Activated naive CD8-positive, alpha-beta T cell treated with anti-CD3 and anti-CD28 coated beads for 36 hours (primary cell): ENCODE measurements around the gene HSPB1. TPM values are rescaled to one million over a fixed set of nuclear protein-coding genes. Genes with fewer than 3 reads are reported as not detected.
A peak's percentile ranks its signal among the peaks of the same experiment; 100 is the strongest.
"Not testable (repeated sequence)": the region's sequence is repeated elsewhere in the genome, so short reads cannot be mapped to it uniquely, and the experiment has no call there.

Source experiments
- DNase-seq: peaks from one replicate; pipeline ENCODE4 v3.0.0; 2021
- H3K27ac Mint-ChIP-seq: one replicate; pipeline ENCODE4 v1.8.0; 2022; ENCODE audit warnings: mild to moderate bottlenecking, moderate library complexity, mixed read lengths
- H3K27me3 Mint-ChIP-seq: one replicate; pipeline ENCODE4 v1.8.0; 2022; ENCODE audit warnings: mild to moderate bottlenecking, mixed read lengths
- H3K36me3 Mint-ChIP-seq: one replicate; pipeline ENCODE4 v1.8.0; 2021; ENCODE audit warnings: mild to moderate bottlenecking, mixed read lengths
- H3K4me1 Mint-ChIP-seq: one replicate; pipeline ENCODE4 v1.8.0; 2021; ENCODE audit warnings: mixed read lengths
- H3K4me3 Mint-ChIP-seq: one replicate; pipeline ENCODE4 v1.8.0; 2022; ENCODE audit warnings: mild to moderate bottlenecking, moderate library complexity, mixed read lengths
- H3K9me3 Mint-ChIP-seq: one replicate; pipeline ENCODE4 v1.8.0; 2022; ENCODE audit warnings: mixed read lengths
- total RNA-seq, 2 experiments: library from RNA; stranded (reverse); gene quantifications; one replicate each; pipeline ENCODE4 v1.2.3, GENCODE V29; 2021

HSPB1 gene
- total RNA-seq, 2 experiments from 2014 or later = 96.7 to 102 TPM

- Mint-ChIP-seq H3K4me3 (no peak overlapping the region), H3K27ac (no peak overlapping the region), H3K27me3 (peaks cover 35% of the 10 kb centered on the region), H3K4me1 (peaks cover 20% of the 10 kb centered on the region), H3K36me3 (no peaks in the 10 kb centered on the region), H3K9me3 (no peaks in the 10 kb centered on the region)
- no peak for DNase-seq
Measured at GRCh38 chr7:76272142-76272541, 30.3 kb upstream of the HSPB1 start.

- H3K4me3 Mint-ChIP-seq = peak overlapping the region; percentile 61
- H3K4me1 Mint-ChIP-seq = peaks cover 19% of the 10 kb centered on the region
- peak overlapping the region; percentile 23 for H3K27ac Mint-ChIP-seq
- peaks cover 39% of the 10 kb centered on the region for H3K27me3 Mint-ChIP-seq
- no peaks in the 10 kb centered on the region for H3K36me3 Mint-ChIP-seq
- DNase-seq = no peak
- H3K9me3 Mint-ChIP-seq = no peaks in the 10 kb centered on the region
Measured at GRCh38 chr7:76272851-76273497, 29.5 kb upstream of the HSPB1 start.

- H3K36me3 Mint-ChIP-seq = no peaks in the 10 kb centered on the region
- peak overlapping the region; percentile 1 for H3K4me3 Mint-ChIP-seq
- H3K9me3 Mint-ChIP-seq = no peaks in the 10 kb centered on the region
- peak overlapping the region; percentile 63 for H3K27ac Mint-ChIP-seq
- no peak for DNase-seq
- H3K27me3 Mint-ChIP-seq = peaks cover 35% of the 10 kb centered on the region
- H3K4me1 Mint-ChIP-seq = peaks cover 19% of the 10 kb centered on the region
Measured at GRCh38 chr7:76273503-76273902, 29.0 kb upstream of the HSPB1 start.

- H3K36me3 Mint-ChIP-seq = no peaks in the 10 kb centered on the region
- H3K9me3 Mint-ChIP-seq = no peaks in the 10 kb centered on the region
- H3K27ac Mint-ChIP-seq = no peak overlapping the region
- H3K4me3 Mint-ChIP-seq = no peak overlapping the region
- no peak for DNase-seq
- peaks cover 10% of the 10 kb centered on the region for H3K4me1 Mint-ChIP-seq
- peaks cover 60% of the 10 kb centered on the region for H3K27me3 Mint-ChIP-seq
Measured at GRCh38 chr7:76278540-76278939, 23.9 kb upstream of the HSPB1 start.

- no peak overlapping the region for H3K27ac Mint-ChIP-seq
- DNase-seq = no peak
- peaks cover 71% of the 10 kb centered on the region for H3K27me3 Mint-ChIP-seq
- peaks cover 7% of the 10 kb centered on the region for H3K4me1 Mint-ChIP-seq
- H3K9me3 Mint-ChIP-seq = no peaks in the 10 kb centered on the region
- H3K4me3 Mint-ChIP-seq = no peak overlapping the region
- H3K36me3 Mint-ChIP-seq = no peaks in the 10 kb centered on the region
Measured at GRCh38 chr7:76280408-76280807, 22.1 kb upstream of the HSPB1 start.

GRCh38 chr7:76281006-76281705 is 21.3 kb upstream of the HSPB1 start:
- Mint-ChIP-seq H3K36me3 (no peaks in the 10 kb centered on the region), H3K4me1 (peaks cover 7% of the 10 kb centered on the region), H3K27ac (no peak overlapping the region), H3K4me3 (peak overlapping the region; percentile 52), H3K27me3 (peaks cover 69% of the 10 kb centered on the region), H3K9me3 (no peaks in the 10 kb centered on the region)
- DNase-seq = no peak

- Mint-ChIP-seq H3K4me3 (peak overlapping the region; percentile 68), H3K27ac (no peak overlapping the region), H3K4me1 (peaks cover 7% of the 10 kb centered on the region), H3K36me3 (no peaks in the 10 kb centered on the region), H3K27me3 (peaks cover 68% of the 10 kb centered on the region), H3K9me3 (no peaks in the 10 kb centered on the region)
- no peak for DNase-seq
Measured at GRCh38 chr7:76281706-76282343, 20.6 kb upstream of the HSPB1 start.

GRCh38 chr7:76282344-76283253 is 19.9 kb upstream of the HSPB1 start:
- H3K9me3 Mint-ChIP-seq = no peaks in the 10 kb centered on the region
- no peaks in the 10 kb centered on the region for H3K36me3 Mint-ChIP-seq
- peaks cover 7% of the 10 kb centered on the region for H3K4me1 Mint-ChIP-seq
- H3K4me3 Mint-ChIP-seq = peak overlapping the region; percentile 68
- H3K27me3 Mint-ChIP-seq = peaks cover 60% of the 10 kb centered on the region
- DNase-seq = no peak
- H3K27ac Mint-ChIP-seq = no peak overlapping the region

- no peak for DNase-seq
- no peaks in the 10 kb centered on the region for H3K9me3 Mint-ChIP-seq
- H3K27ac Mint-ChIP-seq = no peak overlapping the region
- no peaks in the 10 kb centered on the region for H3K36me3 Mint-ChIP-seq
- H3K27me3 Mint-ChIP-seq = peaks cover 56% of the 10 kb centered on the region
- H3K4me1 Mint-ChIP-seq = peaks cover 7% of the 10 kb centered on the region
- peak overlapping the region; percentile 42 for H3K4me3 Mint-ChIP-seq
Measured at GRCh38 chr7:76283254-76284159, 19.0 kb upstream of the HSPB1 start.

- DNase-seq = no peak
- Mint-ChIP-seq H3K4me3 (no peak overlapping the region), H3K4me1 (peaks cover 7% of the 10 kb centered on the region), H3K36me3 (no peaks in the 10 kb centered on the region), H3K27me3 (peaks cover 38% of the 10 kb centered on the region), H3K27ac (no peak overlapping the region), H3K9me3 (no peaks in the 10 kb centered on the region)
Measured at GRCh38 chr7:76285604-76286374, 16.7 kb upstream of the HSPB1 start.

GRCh38 chr7:76286842-76287403 is 15.6 kb upstream of the HSPB1 start:
- Mint-ChIP-seq H3K9me3 (no peaks in the 10 kb centered on the region), H3K36me3 (no peaks in the 10 kb centered on the region), H3K27ac (no peak overlapping the region), H3K27me3 (peaks cover 30% of the 10 kb centered on the region), H3K4me3 (no peak overlapping the region), H3K4me1 (peaks cover 9% of the 10 kb centered on the region)
- no peak for DNase-seq

GRCh38 chr7:76290847-76291350 is 11.6 kb upstream of the HSPB1 start:
- Mint-ChIP-seq H3K4me3 (peak overlapping the region; percentile 22), H3K27ac (peak overlapping the region; percentile 74), H3K4me1 (peaks cover 11% of the 10 kb centered on the region)
- not testable (repeated sequence) for H3K9me3 Mint-ChIP-seq, H3K27me3 Mint-ChIP-seq, H3K36me3 Mint-ChIP-seq, DNase-seq
